Measurements from ENCODE around the gene EEPD1. TPM values are rescaled to one million over a fixed set of nuclear protein-coding genes. Genes with fewer than 3 reads are reported as not detected.

Gene EEPD1
- total RNA-seq, 1 experiment from 2014 or later = 5.0 TPM

GRCh38 chr7:36192053-36192824, 39.2 kb downstream of the EEPD1 start:
- no peak overlapping the region for H2AFZ ChIP-seq (ENCODE audit: low read length)
- no peaks in the 10 kb centered on the region for H3K23me2 ChIP-seq (ENCODE audit: insufficient read length, low read depth, low read length, poor library complexity, severe bottlenecking)
- Mint-ChIP-seq H3K36me3 (ENCODE audit: insufficient read depth in 1 of 3, low read depth in 3 of 3) (peaks cover 6 to 15% (median 8%) of the 10 kb centered on the region in 3 experiments; a peak in 6 of 7 replicates), H3K4me1 (no peaks in the 10 kb centered on the region), H3K27me3 (ENCODE audit: low read depth) (peaks cover 2% of the 10 kb centered on the region; the same call in 1 of the 2 replicates), H3K9me3 (peaks cover 6 to 7% of the 10 kb centered on the region in 2 experiments; a peak in 4 of 5 replicates), H3K4me3 (no peak overlapping the region), H3K27ac (0 out of 7 replicates have a peak overlapping the region, but pooled peaks of 1 of the 3 experiments have one; percentile 39)
- H3K14ac ChIP-seq (ENCODE audit: insufficient read depth, low read length) = no peak overlapping the region
- H4K5ac ChIP-seq (ENCODE audit: insufficient read length, low read depth, low read length) = no peak overlapping the region
- H3K4me1 ChIP-seq (ENCODE audit: insufficient read depth, low read length) = no peaks in the 10 kb centered on the region
- no peak overlapping the region for H4K8ac ChIP-seq (replicated peaks; ENCODE audit: insufficient read length, low read depth, low read length)
- H2BK5ac ChIP-seq (ENCODE audit: insufficient read length, low read length) = no peak overlapping the region
- H3K27me3 ChIP-seq (ENCODE audit: insufficient read depth, low read length) = no peaks in the 10 kb centered on the region
- no peak overlapping the region for H3K18ac ChIP-seq (ENCODE audit: insufficient read length, low read depth, low read length)
- TF ChIP-seq, protein P1, sequence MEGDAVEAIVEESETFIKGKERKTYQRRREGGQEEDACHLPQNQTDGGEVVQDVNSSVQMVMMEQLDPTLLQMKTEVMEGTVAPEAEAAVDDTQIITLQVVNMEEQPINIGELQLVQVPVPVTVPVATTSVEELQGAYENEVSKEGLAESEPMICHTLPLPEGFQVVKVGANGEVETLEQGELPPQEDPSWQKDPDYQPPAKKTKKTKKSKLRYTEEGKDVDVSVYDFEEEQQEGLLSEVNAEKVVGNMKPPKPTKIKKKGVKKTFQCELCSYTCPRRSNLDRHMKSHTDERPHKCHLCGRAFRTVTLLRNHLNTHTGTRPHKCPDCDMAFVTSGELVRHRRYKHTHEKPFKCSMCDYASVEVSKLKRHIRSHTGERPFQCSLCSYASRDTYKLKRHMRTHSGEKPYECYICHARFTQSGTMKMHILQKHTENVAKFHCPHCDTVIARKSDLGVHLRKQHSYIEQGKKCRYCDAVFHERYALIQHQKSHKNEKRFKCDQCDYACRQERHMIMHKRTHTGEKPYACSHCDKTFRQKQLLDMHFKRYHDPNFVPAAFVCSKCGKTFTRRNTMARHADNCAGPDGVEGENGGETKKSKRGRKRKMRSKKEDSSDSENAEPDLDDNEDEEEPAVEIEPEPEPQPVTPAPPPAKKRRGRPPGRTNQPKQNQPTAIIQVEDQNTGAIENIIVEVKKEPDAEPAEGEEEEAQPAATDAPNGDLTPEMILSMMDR (conservative IDR thresholded peaks at IDR 0.05) = no peak
- H3K4me2 ChIP-seq (ENCODE audit: insufficient read depth, insufficient read length, low read length) = no peak overlapping the region
- no peak overlapping the region for H2BK12ac ChIP-seq (ENCODE audit: insufficient read length, low read depth, low read length)
- H2BK120ac ChIP-seq (ENCODE audit: low read depth, low read length, poor library complexity, severe bottlenecking) = no peak overlapping the region
- WGBS (ENCODE audit: extremely low coverage, insufficient read length, low lambda C conversion rate) = no CpG with 5 or more reads among the region's 11 CpGs
- H3K56ac ChIP-seq (ENCODE audit: insufficient read length, low read depth, low read length) = no peak overlapping the region
- no peak overlapping the region for H2BK20ac ChIP-seq (ENCODE audit: low read depth, low read length, poor library complexity, severe bottlenecking)
- no peaks in the 10 kb centered on the region for H3K9me3 ChIP-seq (ENCODE audit: control insufficient read depth, low read depth, low read length)
- no peak overlapping the region for H2AK5ac ChIP-seq (ENCODE audit: insufficient read length, low read length)
- no peak overlapping the region for H3K23ac ChIP-seq (ENCODE audit: insufficient read length, low read depth, low read length)
- H3K9ac ChIP-seq (ENCODE audit: extremely low read depth, insufficient read length, low read length) = no peak overlapping the region
- H3K27ac ChIP-seq (ENCODE audit: insufficient read length, low read depth, low read length) = no peak overlapping the region
- no peak overlapping the region for H2BK15ac ChIP-seq (ENCODE audit: low read depth, low read length)
- H4K91ac ChIP-seq (ENCODE audit: insufficient read length, low read depth, low read length) = no peak overlapping the region
- no peak overlapping the region for H3K4ac ChIP-seq (ENCODE audit: low read depth, low read length)
- no peak for DNase-seq
- no peaks in the 10 kb centered on the region for H3K79me1 ChIP-seq (ENCODE audit: insufficient read depth, low read depth, low read length, poor library complexity, severe bottlenecking)
- no peaks in the 10 kb centered on the region for H4K20me1 ChIP-seq (ENCODE audit: control insufficient read depth, insufficient read depth, insufficient read length)
- H3K79me2 ChIP-seq (ENCODE audit: insufficient read depth, low read length) = no peaks in the 10 kb centered on the region
- no peak overlapping the region for H3T11ph ChIP-seq (ENCODE audit: low read length)

Data from H9 (cell line).